ENCODE measurements around the gene SMCR8.

GRCh38 chr17:18322522-18322921 lies 7.4 kb downstream of the SMCR8 start:
- TF ChIP-seq CTCF (IDR thresholded peaks at IDR 0.05; ENCODE audit: insufficient read depth, low read depth, low read length) (no peak), EZH2 (IDR thresholded peaks at IDR 0.05; ENCODE audit: insufficient read depth, low read length) (no peak)
